ENCODE data around the gene RHOA. TPM values are rescaled to one million over a fixed set of nuclear protein-coding genes. Genes with fewer than 3 reads are reported as not detected.

The RHOA gene
- total RNA-seq (352 and 548 TPM in 2 replicates), polyA plus RNA-seq (727 and 1,002 TPM in 2 replicates), polyA minus RNA-seq (ENCODE audit: low replicate concordance) (753 and 846 TPM in 2 replicates)
- 673 and 854 TPM in 2 replicates for polyA plus RNA-seq (2012)

- H2AFZ ChIP-seq (ENCODE audit: low read length), result peak within 1 kb of the TSS; percentile 31
Measured at GRCh38 chr3:49411968-49412631, at the start of gene RHOA, which contains the start of gene TCTA. Gene RHOA (minus strand): TSS chr3:49411976. CDS start chr3:49375589, 36,387 bp downstream. Gene TCTA (plus strand): TSS chr3:49412423. CDS start chr3:49412427, 4 bp downstream.

GRCh38 chr3:49460956-49461355, 49.2 kb upstream of the RHOA start:
- DNase-seq (ENCODE audit: low read depth in 2 of 2), result no peak
- H4K20me1 ChIP-seq (ENCODE audit: control insufficient read depth, extremely low read depth, insufficient read depth, low read length), result no peaks in the 10 kb centered on the region
- no peak overlapping the region for H3K4me3 ChIP-seq (replicated peaks in 1 of 4; ENCODE audit: control extremely low read depth in 1 of 4, insufficient read depth in 1 of 4, low read depth in 3 of 4, low read length in 4 of 4)
- peaks cover 11% of the 10 kb centered on the region for H3K4me1 ChIP-seq (ENCODE audit: control insufficient read depth, extremely low read depth, insufficient read depth, low read length)
- no peak overlapping the region for H3K9ac ChIP-seq (ENCODE audit: insufficient read depth, low read length)
- no peak overlapping the region for H3K27ac ChIP-seq (ENCODE audit: insufficient read depth, low read length)
- no peaks in the 10 kb centered on the region for H3K79me2 ChIP-seq (ENCODE audit: control insufficient read depth, insufficient read depth, low read length)
- H3K4me2 ChIP-seq (ENCODE audit: extremely low read depth, insufficient read depth, low read length), result no peak overlapping the region
- H3K36me3 ChIP-seq (ENCODE audit: control insufficient read depth, insufficient read depth, low read length), result no peaks in the 10 kb centered on the region
- TF ChIP-seq EZH2 (IDR thresholded peaks at IDR 0.05; ENCODE audit: low read length, missing control alignments) (no peak), CTCF (conservative IDR thresholded peaks at IDR 0.05 in 1 of 2, IDR thresholded peaks at IDR 0.05 in 1 of 2; ENCODE audit: low read depth in 1 of 2, low read length in 2 of 2) (no peak)
- no peak overlapping the region for H2AFZ ChIP-seq (ENCODE audit: low read length)
- no peaks in the 10 kb centered on the region for H3K9me3 ChIP-seq (ENCODE audit: control insufficient read depth, insufficient read depth, low read depth, low read length)
- H3K27me3 ChIP-seq (ENCODE audit: control insufficient read depth, insufficient read depth, low read length), result no peaks in the 10 kb centered on the region

More at GRCh38 chr3:49411968-49412631, at the start of gene RHOA, which contains the start of gene TCTA:
- H3K79me2 ChIP-seq (ENCODE audit: control insufficient read depth, insufficient read depth, low read length), result peaks cover 64% of the 10 kb centered on the region
- H3K4me3 ChIP-seq (replicated peaks in 1 of 4; ENCODE audit: control extremely low read depth in 1 of 4, insufficient read depth in 1 of 4, low read depth in 3 of 4, low read length in 4 of 4), result peak within 1 kb of the TSS; percentile 84 to 98 (median 96)
- H3K27me3 ChIP-seq (ENCODE audit: control insufficient read depth, insufficient read depth, low read length), result no peaks in the 10 kb centered on the region
- no peaks in the 10 kb centered on the region for H3K9me3 ChIP-seq (ENCODE audit: control insufficient read depth, insufficient read depth, low read depth, low read length)
- no peak for TF ChIP-seq CTCF (conservative IDR thresholded peaks at IDR 0.05 in 1 of 2, IDR thresholded peaks at IDR 0.05 in 1 of 2; ENCODE audit: low read depth in 1 of 2, low read length in 2 of 2)
- TF ChIP-seq EZH2 (IDR thresholded peaks at IDR 0.05; ENCODE audit: low read length, missing control alignments), result no peak
- peak within 1 kb of the TSS; percentile 98 for H3K9ac ChIP-seq (ENCODE audit: insufficient read depth, low read length)
- peaks cover 3% of the 10 kb centered on the region for H3K4me1 ChIP-seq (ENCODE audit: control insufficient read depth, extremely low read depth, insufficient read depth, low read length)
- peaks cover 5% of the 10 kb centered on the region for H4K20me1 ChIP-seq (ENCODE audit: control insufficient read depth, extremely low read depth, insufficient read depth, low read length)
- DNase-seq (ENCODE audit: low read depth in 2 of 2), result peak; percentile 100
- H3K36me3 ChIP-seq (ENCODE audit: control insufficient read depth, insufficient read depth, low read length), result peaks cover 10% of the 10 kb centered on the region
- peak within 1 kb of the TSS; percentile 94 for H3K27ac ChIP-seq (ENCODE audit: insufficient read depth, low read length)
- H3K4me2 ChIP-seq (ENCODE audit: extremely low read depth, insufficient read depth, low read length), result peak within 1 kb of the TSS; percentile 97

DNA sequence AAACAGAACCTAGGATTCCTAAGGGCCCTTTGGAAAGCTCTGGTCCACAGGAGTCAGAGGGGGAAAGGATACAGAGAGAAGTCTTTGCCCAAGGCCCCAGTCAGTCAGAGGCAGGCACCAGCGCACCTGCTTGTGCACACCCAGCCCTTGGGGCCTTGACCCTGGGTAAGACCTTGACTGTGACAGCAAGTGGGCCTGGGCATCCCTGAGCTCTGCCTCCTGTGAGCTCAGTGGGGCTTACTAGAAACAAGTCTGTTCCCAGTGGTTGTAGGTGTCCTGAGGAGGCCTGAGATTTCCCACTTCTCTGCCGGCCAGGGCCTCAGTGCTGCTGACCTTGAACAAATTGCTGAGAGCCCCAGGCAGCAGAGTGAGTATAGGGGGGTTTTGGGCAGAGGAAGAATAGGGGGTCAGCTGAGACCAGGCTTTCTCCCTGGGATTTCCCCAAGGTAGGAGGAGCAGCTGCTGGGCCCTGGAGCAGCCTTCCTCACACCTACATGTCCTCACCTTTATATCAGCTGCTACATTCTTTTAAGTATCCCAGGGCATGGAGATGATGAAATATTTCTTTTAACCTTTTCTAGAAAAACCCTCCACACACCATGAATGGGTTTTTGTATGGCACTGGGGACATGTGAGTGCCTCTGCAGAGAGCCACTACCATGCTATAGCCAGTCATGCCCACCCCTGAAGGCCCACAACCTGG, 48.6 kb upstream of the RHOA start:
- no peak overlapping the region for H3K27ac ChIP-seq (ENCODE audit: insufficient read depth, low read length)
- no peaks in the 10 kb centered on the region for H4K20me1 ChIP-seq (ENCODE audit: control insufficient read depth, extremely low read depth, insufficient read depth, low read length)
- no peaks in the 10 kb centered on the region for H3K79me2 ChIP-seq (ENCODE audit: control insufficient read depth, insufficient read depth, low read length)
- H3K9ac ChIP-seq (ENCODE audit: insufficient read depth, low read length), result no peak overlapping the region
- no peaks in the 10 kb centered on the region for H3K27me3 ChIP-seq (ENCODE audit: control insufficient read depth, insufficient read depth, low read length)
- no peak overlapping the region for H3K4me3 ChIP-seq (replicated peaks in 1 of 4; ENCODE audit: control extremely low read depth in 1 of 4, insufficient read depth in 1 of 4, low read depth in 3 of 4, low read length in 4 of 4)
- DNase-seq (ENCODE audit: low read depth in 2 of 2), result no peak
- peaks cover 11% of the 10 kb centered on the region for H3K4me1 ChIP-seq (ENCODE audit: control insufficient read depth, extremely low read depth, insufficient read depth, low read length)
- H3K36me3 ChIP-seq (ENCODE audit: control insufficient read depth, insufficient read depth, low read length), result no peaks in the 10 kb centered on the region
- no peak overlapping the region for H3K4me2 ChIP-seq (ENCODE audit: extremely low read depth, insufficient read depth, low read length)
- TF ChIP-seq CTCF (conservative IDR thresholded peaks at IDR 0.05 in 1 of 2, IDR thresholded peaks at IDR 0.05 in 1 of 2; ENCODE audit: low read depth in 1 of 2, low read length in 2 of 2), result no peak
- TF ChIP-seq EZH2 (IDR thresholded peaks at IDR 0.05; ENCODE audit: low read length, missing control alignments), result no peak
- H2AFZ ChIP-seq (ENCODE audit: low read length), result no peak overlapping the region
- no peaks in the 10 kb centered on the region for H3K9me3 ChIP-seq (ENCODE audit: control insufficient read depth, insufficient read depth, low read depth, low read length)

Data from fibroblast of lung (primary cell).